Natural killer cell (primary cell): Measurements from ENCODE around the gene PPFIA2. TPM values are rescaled to one million over a fixed set of nuclear protein-coding genes. Genes with fewer than 3 reads are reported as not detected.

Experiments
- ATAC-seq, 3 donors: fragments of 150-1000 bp in 2 of 3; fragments of 200-7000 bp in 1 of 3; cut with Tn5 transposase; 1 replicate in 1 of 3; 2 replicates in 2 of 3; pipeline ENCODE4 v1.10.0; 2021; ENCODE audit warnings: mild to moderate bottlenecking in 2 of 3, moderate library complexity in 2 of 3
- DNase-seq, 2 donors: peaks; one replicate each; pipeline versions ENCODE4 v3.0.0 to v3.0.0-alpha.2; 2013 to 2021; ENCODE audit warnings: mixed read lengths in 1 of 2
- H3K27ac ChIP-seq: one replicate; pipeline ENCODE4 v1.5.1; 2013; ENCODE audit warnings: mild to moderate bottlenecking, low read length
- H3K27me3 ChIP-seq: one replicate; pipeline ENCODE4 v1.6.1; 2013; ENCODE audit warnings: low read length; ENCODE audit not compliant: control insufficient read depth, insufficient read depth
- H3K36me3 ChIP-seq: one replicate; pipeline ENCODE4 v1.6.1; 2013; ENCODE audit warnings: low read length; ENCODE audit not compliant: control insufficient read depth, insufficient read depth
- H3K4me1 ChIP-seq: one replicate; pipeline ENCODE4 v1.6.1; 2013; ENCODE audit warnings: low read length; ENCODE audit not compliant: control insufficient read depth, insufficient read depth
- H3K4me3 ChIP-seq: one replicate; pipeline ENCODE4 v1.5.1; 2013; ENCODE audit warnings: low read length
- H3K9me3 ChIP-seq: one replicate; pipeline ENCODE4 v1.6.1; 2013; ENCODE audit warnings: low read length; ENCODE audit not compliant: control insufficient read depth, insufficient read depth
- H3K27ac Mint-ChIP-seq, 2 donors: one replicate each; pipeline ENCODE4 v1.8.0; 2022; ENCODE audit warnings: mild to moderate bottlenecking in 2 of 2, mixed read lengths in 2 of 2, moderate library complexity in 1 of 2
- H3K27me3 Mint-ChIP-seq, 2 donors: one replicate each; pipeline ENCODE4 v1.8.0; 2022; ENCODE audit warnings: low read depth in 2 of 2, mixed read lengths in 2 of 2
- H3K36me3 Mint-ChIP-seq: one replicate; pipeline ENCODE4 v1.8.0; 2022; ENCODE audit warnings: mixed read lengths
- H3K4me1 Mint-ChIP-seq, 2 donors: one replicate each; pipeline ENCODE4 v1.8.0; 2022; ENCODE audit warnings: mixed read lengths in 2 of 2
- H3K4me3 Mint-ChIP-seq: one replicate; pipeline ENCODE4 v1.8.0; 2022; ENCODE audit warnings: mild to moderate bottlenecking, moderate library complexity, mixed read lengths
- H3K9me3 Mint-ChIP-seq, 2 donors: one replicate each; pipeline ENCODE4 v1.8.0; 2022; ENCODE audit warnings: mixed read lengths in 2 of 2
- CTCF ChIP-seq: fragments of 200-600 bp; IDR thresholded peaks from one replicate; pipeline ENCODE4 v1.8.0; 2022; ENCODE audit warnings: antibody characterized with exemption
- WGBS: methylation state at CpG from one replicate; pipeline ENCODE4 v1.1.7; 2013; ENCODE audit warnings: missing lambda C conversion rate; ENCODE audit not compliant: insufficient coverage; 5-methylcytosine and 5-hydroxymethylcytosine counted together
- intact Hi-C: fragments of 100-400 bp; cut with micrococcal nuclease; formaldehyde crosslinking; loops from one replicate; pipeline ENCODE4 v1.14.2; 2022
- total RNA-seq, 4 donors: library from RNA; stranded (reverse); fragments of 120-200 nt in 1 of 4; gene quantifications; one replicate each; pipeline versions ENCODE4 v1.2.3 to v1.2.4, GENCODE V29; 2013 to 2022

The PPFIA2 gene
- total RNA-seq, 3 donors from 2014 or later (not counting 1 experiment from before 2014, with no cell fraction given): not detected

DNA sequence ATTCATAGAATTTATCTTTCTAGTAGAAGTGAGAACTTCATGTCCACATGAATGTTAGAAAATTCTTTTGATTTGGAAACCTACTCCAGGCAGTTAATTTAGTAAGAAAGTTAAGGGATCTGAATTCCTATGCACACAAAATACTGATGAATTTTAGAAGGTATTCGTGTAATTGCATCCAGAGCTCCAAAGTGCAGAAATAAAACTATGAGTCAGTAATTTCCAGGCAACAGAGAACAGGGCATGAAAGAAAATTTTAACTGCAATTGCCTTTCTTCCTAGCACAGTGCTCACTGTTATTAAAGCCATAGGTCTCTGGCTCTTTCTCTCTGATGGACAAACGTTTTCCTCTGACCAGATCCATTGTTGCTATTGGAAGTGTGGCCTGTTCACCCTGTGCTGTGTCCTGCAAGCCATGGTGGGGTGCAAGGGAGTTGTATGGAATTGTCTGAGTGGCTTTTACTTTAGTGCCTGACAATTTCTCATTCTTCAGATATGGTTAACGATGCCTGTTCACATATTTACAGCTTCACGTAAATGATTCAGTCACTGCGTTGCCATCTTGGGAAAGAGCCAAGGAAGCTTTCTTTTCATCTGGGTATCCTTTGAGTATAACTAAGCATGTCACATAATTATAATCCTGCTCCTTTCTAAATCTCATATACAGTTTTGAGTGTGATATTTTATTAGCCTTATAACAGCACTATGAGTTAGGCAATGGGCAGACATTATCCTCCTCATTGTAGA is 536.1 kb downstream of the PPFIA2 start:
- DNase-seq (no peak), ATAC-seq (no peak)
- Mint-ChIP-seq H3K27me3 (no peaks in the 10 kb centered on the region), H3K4me1 (no peaks in the 10 kb centered on the region), H3K27ac (no peak overlapping the region), H3K9me3 (peaks cover 13 to 14% of the 10 kb centered on the region in 2 donors), H3K36me3 (no peaks in the 10 kb centered on the region), H3K4me3 (no peak overlapping the region)
- Histone ChIP-seq H3K36me3 (no peaks in the 10 kb centered on the region), H3K4me1 (no peaks in the 10 kb centered on the region), H3K9me3 (no peaks in the 10 kb centered on the region), H3K27ac (no peak overlapping the region), H3K4me3 (no peak overlapping the region), H3K27me3 (no peaks in the 10 kb centered on the region)
- no peak for TF ChIP-seq CTCF
- 75% methylated on average over 5 of the region's 5 CpGs for WGBS
- intact Hi-C loops: no loop called here

- intact Hi-C loops: no loop called here
- H3K4me1 ChIP-seq: no peaks in the 10 kb centered on the region
- no peaks in the 10 kb centered on the region for H3K36me3 ChIP-seq
- Mint-ChIP-seq H3K27ac (no peak overlapping the region), H3K27me3 (no peaks in the 10 kb centered on the region), H3K4me1 (no peaks in the 10 kb centered on the region), H3K36me3 (no peaks in the 10 kb centered on the region), H3K4me3 (no peak overlapping the region), H3K9me3 (peaks cover 10% of the 10 kb centered on the region in 2 donors)
- DNase-seq (no peak), ATAC-seq (no peak)
- TF ChIP-seq CTCF: no peak
- no peaks in the 10 kb centered on the region for H3K27me3 ChIP-seq
- no peaks in the 10 kb centered on the region for H3K9me3 ChIP-seq
- H3K4me3 ChIP-seq: no peak overlapping the region
- H3K27ac ChIP-seq: no peak overlapping the region
- 33% methylated on average over 1 of the region's 1 CpG for whole genome bisulfite sequencing
These were observed 537.5 kb downstream of the PPFIA2 start for GRCh38 chr12:81221681-81222080.

- no peaks in the 10 kb centered on the region for H3K27me3 Mint-ChIP-seq
- H3K27ac Mint-ChIP-seq: no peak overlapping the region
- H3K4me1 ChIP-seq: no peaks in the 10 kb centered on the region
- no peak for ATAC-seq
- peaks cover 9 to 10% of the 10 kb centered on the region in 2 donors for H3K9me3 Mint-ChIP-seq
- H3K36me3 Mint-ChIP-seq: no peaks in the 10 kb centered on the region
- WGBS: 85% methylated on average over 3 of the region's 3 CpGs
- intact Hi-C loops: no loop called here
- no peak overlapping the region for H3K27ac ChIP-seq
- H3K4me3 Mint-ChIP-seq: no peak overlapping the region
- TF ChIP-seq CTCF: no peak
- H3K4me3 ChIP-seq: no peak overlapping the region
- no peaks in the 10 kb centered on the region for H3K36me3 ChIP-seq
- no peaks in the 10 kb centered on the region for H3K9me3 ChIP-seq
- DNase-seq: no peak
- no peaks in the 10 kb centered on the region for H3K4me1 Mint-ChIP-seq
- no peaks in the 10 kb centered on the region for H3K27me3 ChIP-seq
These were observed 542.4 kb downstream of the PPFIA2 start for GRCh38 chr12:81216739-81217138.
